H9 (cell line): ENCODE data around the gene GRID2IP. TPM values are rescaled to one million over a fixed set of nuclear protein-coding genes. Genes with fewer than 3 reads are reported as not detected.

Source experiments
- DNase-seq: peaks from one replicate; pipeline ENCODE4 v3.0.0-alpha.2; 2017
- H2AFZ ChIP-seq: one replicate; pipeline ENCODE4 v1.6.1; 2013; ENCODE audit warnings: mild to moderate bottlenecking, low read length, control low read depth, moderate library complexity
- H2AK5ac ChIP-seq: 2 replicates; pipeline ENCODE4 v1.6.1; 2013; ENCODE audit warnings: low read length, control low read depth, mixed read lengths; ENCODE audit not compliant: insufficient read length
- H2BK120ac ChIP-seq: one replicate; pipeline ENCODE4 v1.6.1; 2013; ENCODE audit warnings: low read depth, mild to moderate bottlenecking, low read length, control low read depth, inconsistent platforms; ENCODE audit not compliant: poor library complexity, severe bottlenecking
- H2BK12ac ChIP-seq: 2 replicates; pipeline ENCODE4 v1.6.1; 2013; ENCODE audit warnings: low read length, control low read depth, mixed read lengths, low read depth; ENCODE audit not compliant: insufficient read length
- H2BK15ac ChIP-seq: 2 replicates; pipeline ENCODE4 v1.6.1; 2013; ENCODE audit warnings: low read depth, low read length, control low read depth
- H2BK20ac ChIP-seq: one replicate; pipeline ENCODE4 v1.6.1; 2013; ENCODE audit warnings: low read depth, mild to moderate bottlenecking, low read length, control low read depth, inconsistent platforms; ENCODE audit not compliant: poor library complexity, severe bottlenecking
- H2BK5ac ChIP-seq: 2 replicates; pipeline ENCODE4 v1.6.1; 2013; ENCODE audit warnings: low read length, control low read depth, mixed read lengths; ENCODE audit not compliant: insufficient read length
- H3K14ac ChIP-seq: 2 replicates; pipeline ENCODE4 v1.6.1; 2013; ENCODE audit warnings: low read length, control low read depth; ENCODE audit not compliant: insufficient read depth
- H3K18ac ChIP-seq: 2 replicates; pipeline ENCODE4 v1.6.1; 2013; ENCODE audit warnings: low read depth, mild to moderate bottlenecking, mixed read lengths, low read length, control low read depth; ENCODE audit not compliant: insufficient read length
- H3K23ac ChIP-seq: 2 replicates; pipeline ENCODE4 v1.6.1; 2013; ENCODE audit warnings: low read length, control low read depth, mixed read lengths, low read depth; ENCODE audit not compliant: insufficient read length
- H3K23me2 ChIP-seq: 2 replicates; pipeline ENCODE4 v1.6.1; 2013; ENCODE audit warnings: low read depth, mild to moderate bottlenecking, mixed read lengths, low read length, control low read depth; ENCODE audit not compliant: insufficient read length, poor library complexity, severe bottlenecking
- H3K27ac ChIP-seq: 2 replicates; pipeline ENCODE4 v1.5.1; 2013; ENCODE audit warnings: low read length, control low read depth, mixed read lengths, low read depth; ENCODE audit not compliant: insufficient read length
- H3K27me3 ChIP-seq: 2 replicates; pipeline ENCODE4 v1.6.1; 2013; ENCODE audit warnings: low read length, control low read depth, inconsistent platforms; ENCODE audit not compliant: insufficient read depth
- H3K4ac ChIP-seq: 2 replicates; pipeline ENCODE4 v1.6.1; 2013; ENCODE audit warnings: low read depth, mild to moderate bottlenecking, control low read depth, inconsistent platforms, low read length, moderate library complexity
- H3K4me1 ChIP-seq: 2 replicates; pipeline ENCODE4 v1.6.1; 2013; ENCODE audit warnings: low read length, control low read depth, inconsistent platforms; ENCODE audit not compliant: insufficient read depth
- H3K4me2 ChIP-seq: 2 replicates; pipeline ENCODE4 v1.6.1; 2013; ENCODE audit warnings: low read length, control low read depth, mixed read lengths; ENCODE audit not compliant: insufficient read length, insufficient read depth
- H3K56ac ChIP-seq: 2 replicates; pipeline ENCODE4 v1.6.1; 2013; ENCODE audit warnings: low read depth, mild to moderate bottlenecking, mixed read lengths, low read length, control low read depth; ENCODE audit not compliant: insufficient read length
- H3K79me1 ChIP-seq: 2 replicates; pipeline ENCODE4 v1.6.1; 2013; ENCODE audit warnings: low read depth, mild to moderate bottlenecking, moderate library complexity, low read length, control low read depth, inconsistent platforms; ENCODE audit not compliant: insufficient read depth, poor library complexity, severe bottlenecking
- H3K79me2 ChIP-seq: 2 replicates; pipeline ENCODE4 v1.6.1; 2013; ENCODE audit warnings: low read length, control low read depth, inconsistent platforms; ENCODE audit not compliant: insufficient read depth
- H3K9ac ChIP-seq: 2 replicates; pipeline ENCODE4 v1.6.1; 2013; ENCODE audit warnings: low read length, control low read depth, mixed read lengths; ENCODE audit not compliant: insufficient read length; ENCODE audit errors: extremely low read depth
- H3K9me3 ChIP-seq: one replicate; pipeline ENCODE4 v1.6.1; 2013; ENCODE audit warnings: low read depth, low read length, inconsistent platforms; ENCODE audit not compliant: control insufficient read depth
- H3T11ph ChIP-seq: one replicate; pipeline ENCODE4 v1.6.1; 2013; ENCODE audit warnings: mild to moderate bottlenecking, low read length, control low read depth, inconsistent platforms
- H4K20me1 ChIP-seq: one replicate; pipeline ENCODE4 v1.6.1; 2013; ENCODE audit not compliant: control insufficient read depth, insufficient read length, insufficient read depth
- H4K5ac ChIP-seq: 2 replicates; pipeline ENCODE4 v1.6.1; 2013; ENCODE audit warnings: low read depth, mild to moderate bottlenecking, mixed read lengths, low read length, control low read depth; ENCODE audit not compliant: insufficient read length
- H4K8ac ChIP-seq: replicated peaks from 2 replicates; pipeline ENCODE4 v1.6.1; 2013; ENCODE audit warnings: low read length, control low read depth, mixed read lengths, low read depth; ENCODE audit not compliant: insufficient read length
- H4K91ac ChIP-seq: 2 replicates; pipeline ENCODE4 v1.6.1; 2013; ENCODE audit warnings: low read depth, mild to moderate bottlenecking, moderate library complexity, mixed read lengths, low read length, control low read depth; ENCODE audit not compliant: insufficient read length
- H3K27ac Mint-ChIP-seq, 3 experiments: 2 replicates in 2 of 3; 3 replicates in 1 of 3; pipeline ENCODE4 v1.8.0; 2020 to 2021; ENCODE audit warnings: mixed read lengths in 3 of 3, mild to moderate bottlenecking in 1 of 3, moderate library complexity in 1 of 3
- H3K27me3 Mint-ChIP-seq: 2 replicates; pipeline ENCODE4 v1.8.0; 2021; ENCODE audit warnings: low read depth, mild to moderate bottlenecking, moderate library complexity, mixed read lengths
- H3K36me3 Mint-ChIP-seq, 3 experiments: 2 replicates in 2 of 3; 3 replicates in 1 of 3; pipeline ENCODE4 v1.8.0; 2020 to 2021; ENCODE audit warnings: low read depth in 3 of 3, mixed read lengths in 3 of 3; ENCODE audit not compliant: insufficient read depth in 1 of 3
- H3K4me1 Mint-ChIP-seq, 2 experiments: 2 replicates each; pipeline ENCODE4 v1.8.0; 2020; ENCODE audit warnings: mixed read lengths in 2 of 2
- H3K4me3 Mint-ChIP-seq, 2 experiments: 2 replicates in 1 of 2; 3 replicates in 1 of 2; pipeline ENCODE4 v1.8.0; 2020 to 2021; ENCODE audit warnings: mild to moderate bottlenecking in 2 of 2, mixed read lengths in 2 of 2, moderate library complexity in 1 of 2
- H3K9me3 Mint-ChIP-seq, 2 experiments: 2 replicates in 1 of 2; 3 replicates in 1 of 2; pipeline ENCODE4 v1.8.0; 2020; ENCODE audit warnings: mild to moderate bottlenecking in 2 of 2, mixed read lengths in 2 of 2, moderate library complexity in 1 of 2
- WGBS: extraction: QIAGEN DNeasy Blood & Tissue Kit; methylation state at CpG from one replicate; pipeline ENCODE4 v1.1.7; 2013; ENCODE audit warnings: missing lambda C conversion rate, low lambda C conversion rate, mixed read lengths; ENCODE audit not compliant: insufficient read length; ENCODE audit errors: extremely low coverage; 5-methylcytosine and 5-hydroxymethylcytosine counted together
- total RNA-seq: library from RNA; stranded (reverse); gene quantifications from 2 replicates; pipeline ENCODE4 v1.2.1, GENCODE V29; 2021
- TF ChIP-seq, protein P1 (sequence below): fragments of 200-600 bp; sonication (generic); conservative IDR thresholded peaks from 3 replicates; pipeline ENCODE4 v1.8.0; 2021; ENCODE audit warnings: antibody characterized with exemption, mild to moderate bottlenecking

GRID2IP gene
- total RNA-seq, 1 experiment from 2014 or later = 1.7 TPM

DNA sequence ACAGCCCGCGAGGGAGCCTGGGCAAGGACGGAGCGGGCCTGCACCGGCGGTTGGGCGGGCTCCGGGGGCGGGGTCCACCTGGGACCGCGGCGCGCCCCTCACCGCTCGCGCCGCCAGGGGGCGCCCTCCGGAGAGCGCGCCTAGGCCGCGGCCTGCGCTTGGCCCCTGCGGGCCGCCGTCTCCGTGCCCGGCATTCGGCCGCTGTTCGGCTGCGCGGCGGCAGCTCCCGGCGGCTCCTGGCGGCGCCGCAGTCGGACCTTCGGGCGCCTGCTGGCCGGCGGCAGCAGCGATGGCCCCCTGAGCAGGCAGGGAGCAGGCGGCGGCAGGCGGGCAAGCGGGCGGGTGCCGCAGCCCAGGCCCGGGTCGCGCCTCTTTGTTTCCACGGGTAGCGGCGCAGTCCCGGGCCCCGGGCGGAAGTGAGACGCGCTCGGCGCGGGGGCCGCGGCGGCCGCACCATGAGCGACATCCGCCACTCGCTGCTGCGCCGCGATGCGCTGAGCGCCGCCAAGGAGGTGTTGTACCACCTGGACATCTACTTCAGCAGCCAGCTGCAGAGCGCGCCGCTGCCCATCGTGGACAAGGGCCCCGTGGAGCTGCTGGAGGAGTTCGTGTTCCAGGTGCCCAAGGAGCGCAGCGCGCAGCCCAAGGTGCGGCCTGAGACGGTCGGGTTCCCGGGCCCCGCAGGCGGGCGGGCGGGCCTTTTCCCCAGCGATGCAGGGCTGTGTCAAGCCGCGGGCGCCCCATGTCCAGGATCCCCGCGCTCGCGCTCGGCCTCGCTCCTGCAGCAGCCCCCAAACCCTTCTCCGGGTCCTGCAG, 38.8 kb upstream of the GRID2IP start, which contains the start of gene INTS15:
TSS of gene INTS15 (plus strand) at position 193 of the 816 bp plus-strand sequence. CDS start at position 456, 263 bp downstream.
- H2BK12ac ChIP-seq = no peak within 1 kb of the TSS
- no peaks in the 10 kb centered on the region for H3K27me3 ChIP-seq
- peak; percentile 81 for DNase-seq
- H3K56ac ChIP-seq = no peak within 1 kb of the TSS
- H4K20me1 ChIP-seq = no peaks in the 10 kb centered on the region
- Mint-ChIP-seq H3K27ac (peak within 1 kb of the TSS in 2 of 3 experiments; percentile 75 to 88; a peak in 3 of 7 replicates), H3K36me3 (peaks cover 27 to 74% (median 62%) of the 10 kb centered on the region in 3 experiments), H3K4me1 (peaks cover 9 to 10% of the 10 kb centered on the region in 2 experiments), H3K27me3 (no peaks in the 10 kb centered on the region), H3K9me3 (no peaks in the 10 kb centered on the region), H3K4me3 (peak within 1 kb of the TSS; percentile 81 to 92)
- H3K18ac ChIP-seq = no peak within 1 kb of the TSS
- H3K9me3 ChIP-seq = no peaks in the 10 kb centered on the region
- no peak within 1 kb of the TSS for H2AFZ ChIP-seq
- H4K91ac ChIP-seq = no peak within 1 kb of the TSS
- no CpG with 5 or more reads among the region's 107 CpGs for WGBS
- TF ChIP-seq, protein P1, sequence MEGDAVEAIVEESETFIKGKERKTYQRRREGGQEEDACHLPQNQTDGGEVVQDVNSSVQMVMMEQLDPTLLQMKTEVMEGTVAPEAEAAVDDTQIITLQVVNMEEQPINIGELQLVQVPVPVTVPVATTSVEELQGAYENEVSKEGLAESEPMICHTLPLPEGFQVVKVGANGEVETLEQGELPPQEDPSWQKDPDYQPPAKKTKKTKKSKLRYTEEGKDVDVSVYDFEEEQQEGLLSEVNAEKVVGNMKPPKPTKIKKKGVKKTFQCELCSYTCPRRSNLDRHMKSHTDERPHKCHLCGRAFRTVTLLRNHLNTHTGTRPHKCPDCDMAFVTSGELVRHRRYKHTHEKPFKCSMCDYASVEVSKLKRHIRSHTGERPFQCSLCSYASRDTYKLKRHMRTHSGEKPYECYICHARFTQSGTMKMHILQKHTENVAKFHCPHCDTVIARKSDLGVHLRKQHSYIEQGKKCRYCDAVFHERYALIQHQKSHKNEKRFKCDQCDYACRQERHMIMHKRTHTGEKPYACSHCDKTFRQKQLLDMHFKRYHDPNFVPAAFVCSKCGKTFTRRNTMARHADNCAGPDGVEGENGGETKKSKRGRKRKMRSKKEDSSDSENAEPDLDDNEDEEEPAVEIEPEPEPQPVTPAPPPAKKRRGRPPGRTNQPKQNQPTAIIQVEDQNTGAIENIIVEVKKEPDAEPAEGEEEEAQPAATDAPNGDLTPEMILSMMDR = peak; percentile 71
- H2AK5ac ChIP-seq = no peak within 1 kb of the TSS
- peak within 1 kb of the TSS; percentile 13 for H3K4me2 ChIP-seq
- no peak within 1 kb of the TSS for H4K8ac ChIP-seq
- no peak within 1 kb of the TSS for H2BK15ac ChIP-seq
- no peak within 1 kb of the TSS for H3K4ac ChIP-seq
- no peak within 1 kb of the TSS for H2BK5ac ChIP-seq
- no peak within 1 kb of the TSS for H2BK120ac ChIP-seq
- H3T11ph ChIP-seq = no peak within 1 kb of the TSS
- no peak within 1 kb of the TSS for H3K23ac ChIP-seq
- no peaks in the 10 kb centered on the region for H3K79me2 ChIP-seq
- H3K4me1 ChIP-seq = no peaks in the 10 kb centered on the region
- peak within 1 kb of the TSS; percentile 23 for H3K9ac ChIP-seq
- H2BK20ac ChIP-seq = no peak within 1 kb of the TSS
- peaks cover 6% of the 10 kb centered on the region for H3K23me2 ChIP-seq
- H3K14ac ChIP-seq = peak within 1 kb of the TSS; percentile 6; the same call in 1 of the 2 replicates
- no peak within 1 kb of the TSS for H3K27ac ChIP-seq
- no peak within 1 kb of the TSS for H4K5ac ChIP-seq
- no peaks in the 10 kb centered on the region for H3K79me1 ChIP-seq
